Peyer's patch (tissue), 4 donors: ENCODE measurements around the gene BGN. TPM values are rescaled to one million over a fixed set of nuclear protein-coding genes. Genes with fewer than 3 reads are reported as not detected.

Source experiments
- DNase-seq, 3 donors: peaks; one replicate each; pipeline ENCODE4 v3.0.0-alpha.2; 2017 to 2019
- H3K27ac ChIP-seq, 4 donors: fragments of 200-600 bp; sonication (generic); one replicate each; pipeline ENCODE4 v1.5.1; 2016 to 2019
- H3K27me3 ChIP-seq, 2 donors: fragments of 200-600 bp; sonication (generic); one replicate each; pipeline ENCODE4 v1.5.1; 2019
- H3K36me3 ChIP-seq, 3 donors: fragments of 200-600 bp; sonication (generic); one replicate each; pipeline ENCODE4 v1.5.1; 2016 to 2019
- H3K4me1 ChIP-seq, 4 donors: fragments of 200-600 bp; sonication (generic); one replicate each; pipeline ENCODE4 v1.5.1; 2016 to 2019
- H3K4me3 ChIP-seq, 4 donors: fragments of 200-600 bp; sonication (generic); 1 replicate in 3 of 4; 2 replicates in 1 of 4; pipeline ENCODE4 v1.5.1; 2016 to 2019; ENCODE audit warnings: mild to moderate bottlenecking in 1 of 4
- H3K9me3 ChIP-seq, 4 donors: fragments of 200-600 bp; sonication (generic); one replicate each; pipeline ENCODE4 v1.5.1; 2016 to 2019; ENCODE audit warnings: mild to moderate bottlenecking in 1 of 4
- POLR2A ChIP-seq, 2 donors: fragments of 450-650 bp; IDR thresholded peaks; one replicate each; pipeline ENCODE4 v1.5.1; 2017; ENCODE audit warnings: antibody characterized with exemption in 2 of 2, mild to moderate bottlenecking in 2 of 2, moderate library complexity in 2 of 2
- total RNA-seq, 4 donors: library from RNA; depleted of rRNA; stranded (reverse); fragments of >200 nt; gene quantifications; one replicate each; pipeline ENCODE4 v1.1.0, GENCODE V29; 2016
- TF ChIP-seq, protein P1 (sequence below), 6 experiments: fragments of 450-650 bp in 4 of 6; fragments of 200-600 bp in 2 of 6; sonication (generic) in 1 of 6; IDR thresholded peaks; one replicate each; pipeline ENCODE4 v1.5.1; 2017 to 2019; ENCODE audit warnings: antibody characterized with exemption in 6 of 6, mild to moderate bottlenecking in 3 of 6, moderate library complexity in 1 of 6

Gene BGN
- total RNA-seq, 4 donors from 2014 or later = 2.5 to 28.9 (median 11.7) TPM

DNA sequence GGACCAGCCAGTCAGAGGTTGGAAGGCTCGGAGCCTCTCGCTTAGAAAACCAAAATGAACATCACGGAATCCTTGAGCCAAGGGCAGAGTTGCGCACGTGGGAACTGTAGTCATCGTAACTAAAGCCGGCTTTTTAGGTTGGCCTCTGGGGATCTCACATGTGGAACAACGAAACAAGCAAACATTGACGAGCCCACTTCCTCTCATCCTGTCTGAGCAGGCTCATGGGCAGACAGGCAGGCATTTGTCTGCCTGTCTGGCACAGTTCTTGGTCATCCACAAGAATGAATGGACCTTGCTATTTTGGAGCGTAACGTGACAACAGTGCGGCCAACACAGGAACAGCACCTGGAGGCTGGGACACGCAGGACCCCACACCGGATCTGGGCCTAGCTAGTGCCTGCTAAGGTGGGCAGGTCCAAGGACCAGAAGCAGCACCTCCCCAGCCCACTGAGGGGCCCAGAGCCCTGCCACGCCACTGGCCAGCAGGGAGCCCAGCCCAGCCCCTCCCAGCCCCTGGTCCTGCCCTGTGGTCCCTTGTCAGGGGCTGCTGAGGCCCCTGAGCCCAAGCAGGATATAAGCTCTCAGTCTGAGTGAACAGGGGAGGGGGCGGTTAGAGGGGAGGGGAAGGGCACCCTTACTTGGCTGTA lies 39.8 kb upstream of the BGN start:
- no peaks in the 10 kb centered on the region for H3K9me3 ChIP-seq
- no peaks in the 10 kb centered on the region for H3K4me1 ChIP-seq
- no peaks in the 10 kb centered on the region for H3K27me3 ChIP-seq
- H3K36me3 ChIP-seq = peaks cover 0 to 7% (median 0%) of the 10 kb centered on the region in 3 donors
- no peak overlapping the region for H3K4me3 ChIP-seq
- H3K27ac ChIP-seq = no peak overlapping the region
- DNase-seq = no peak
- TF ChIP-seq POLR2A (IDR thresholded peaks at IDR 0.05) = no peak
- TF ChIP-seq, protein P1, sequence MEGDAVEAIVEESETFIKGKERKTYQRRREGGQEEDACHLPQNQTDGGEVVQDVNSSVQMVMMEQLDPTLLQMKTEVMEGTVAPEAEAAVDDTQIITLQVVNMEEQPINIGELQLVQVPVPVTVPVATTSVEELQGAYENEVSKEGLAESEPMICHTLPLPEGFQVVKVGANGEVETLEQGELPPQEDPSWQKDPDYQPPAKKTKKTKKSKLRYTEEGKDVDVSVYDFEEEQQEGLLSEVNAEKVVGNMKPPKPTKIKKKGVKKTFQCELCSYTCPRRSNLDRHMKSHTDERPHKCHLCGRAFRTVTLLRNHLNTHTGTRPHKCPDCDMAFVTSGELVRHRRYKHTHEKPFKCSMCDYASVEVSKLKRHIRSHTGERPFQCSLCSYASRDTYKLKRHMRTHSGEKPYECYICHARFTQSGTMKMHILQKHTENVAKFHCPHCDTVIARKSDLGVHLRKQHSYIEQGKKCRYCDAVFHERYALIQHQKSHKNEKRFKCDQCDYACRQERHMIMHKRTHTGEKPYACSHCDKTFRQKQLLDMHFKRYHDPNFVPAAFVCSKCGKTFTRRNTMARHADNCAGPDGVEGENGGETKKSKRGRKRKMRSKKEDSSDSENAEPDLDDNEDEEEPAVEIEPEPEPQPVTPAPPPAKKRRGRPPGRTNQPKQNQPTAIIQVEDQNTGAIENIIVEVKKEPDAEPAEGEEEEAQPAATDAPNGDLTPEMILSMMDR (IDR thresholded peaks at IDR 0.05) = no peak

DNA sequence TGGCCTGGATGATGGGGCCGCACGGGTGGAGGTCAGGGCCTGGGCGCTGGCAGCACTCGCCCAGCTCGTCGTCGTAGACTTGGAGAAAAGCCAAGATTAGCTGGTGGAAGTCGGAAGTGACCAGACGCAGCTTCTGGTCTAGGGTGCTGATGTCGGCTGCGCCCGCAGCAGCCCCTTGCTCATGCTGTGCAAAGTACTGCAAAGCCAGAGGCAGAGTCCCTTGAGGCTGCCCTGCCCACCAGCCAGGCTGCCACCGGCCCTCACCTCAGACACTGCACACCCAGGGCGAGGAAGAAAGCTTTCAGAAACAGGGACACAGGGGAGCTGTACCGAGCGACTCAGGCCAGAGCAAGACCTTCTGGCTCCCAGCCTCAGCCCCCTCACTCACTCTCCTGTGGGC lies 39.2 kb upstream of the BGN start:
- H3K27ac ChIP-seq = no peak overlapping the region
- TF ChIP-seq, protein P1 (IDR thresholded peaks at IDR 0.05) = no peak
- TF ChIP-seq POLR2A (IDR thresholded peaks at IDR 0.05) = no peak
- H3K4me3 ChIP-seq = no peak overlapping the region
- no peak for DNase-seq
- H3K9me3 ChIP-seq = no peaks in the 10 kb centered on the region
- H3K27me3 ChIP-seq = no peaks in the 10 kb centered on the region
- H3K4me1 ChIP-seq = no peaks in the 10 kb centered on the region
- H3K36me3 ChIP-seq = peaks cover 0 to 7% (median 0%) of the 10 kb centered on the region in 3 donors

DNA sequence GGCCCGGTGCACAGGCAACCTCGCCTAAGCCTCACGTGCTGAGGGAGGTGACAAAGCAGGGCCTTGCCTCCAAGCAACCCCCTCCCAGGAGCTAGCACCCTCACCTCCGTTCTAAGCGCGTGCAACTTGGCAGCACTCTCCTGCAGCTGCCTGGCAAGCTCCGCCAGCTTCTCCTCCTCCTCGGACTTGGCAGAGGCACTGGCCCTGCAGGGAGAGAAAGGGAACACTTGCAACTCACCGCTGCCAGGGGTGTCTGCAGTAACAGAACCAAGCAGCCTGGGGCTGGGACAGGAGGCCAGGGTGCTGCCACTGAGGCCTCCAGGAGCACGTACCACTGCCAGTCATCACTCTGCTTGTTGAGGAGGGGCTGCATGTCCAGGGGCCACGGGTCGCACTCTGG lies 38.6 kb upstream of the BGN start:
- no peak for DNase-seq
- peaks cover 0 to 7% (median 0%) of the 10 kb centered on the region in 3 donors for H3K36me3 ChIP-seq
- H3K27me3 ChIP-seq = no peaks in the 10 kb centered on the region
- TF ChIP-seq, protein P1 (IDR thresholded peaks at IDR 0.05) = no peak
- TF ChIP-seq POLR2A (IDR thresholded peaks at IDR 0.05) = no peak
- no peaks in the 10 kb centered on the region for H3K4me1 ChIP-seq
- no peak overlapping the region for H3K27ac ChIP-seq
- H3K4me3 ChIP-seq = no peak overlapping the region
- no peaks in the 10 kb centered on the region for H3K9me3 ChIP-seq

DNA sequence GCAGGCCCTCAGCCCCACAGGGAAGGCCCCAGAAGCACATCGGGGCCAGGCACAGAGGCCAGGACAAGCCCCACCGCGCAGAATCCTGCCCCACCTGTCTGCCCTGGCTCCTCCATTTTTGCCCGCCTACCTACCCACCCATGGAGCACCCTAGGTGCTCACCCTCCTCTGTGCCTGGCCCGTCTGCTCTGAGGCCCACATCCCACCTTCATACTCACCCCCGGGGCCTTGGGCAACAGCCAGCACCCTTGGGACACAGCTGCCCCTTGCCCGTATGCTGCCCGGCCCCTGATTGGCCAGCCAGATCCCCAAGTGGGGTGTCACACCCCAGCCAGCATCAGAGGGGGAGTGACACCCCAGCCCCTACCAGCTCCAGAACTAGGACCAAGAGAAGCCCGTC lies 38.1 kb upstream of the BGN start:
- H3K9me3 ChIP-seq = no peaks in the 10 kb centered on the region
- no peak overlapping the region for H3K4me3 ChIP-seq
- no peak for TF ChIP-seq POLR2A (IDR thresholded peaks at IDR 0.05)
- TF ChIP-seq, protein P1 (IDR thresholded peaks at IDR 0.05) = no peak
- no peak overlapping the region for H3K27ac ChIP-seq
- DNase-seq = no peak
- no peaks in the 10 kb centered on the region for H3K27me3 ChIP-seq
- H3K4me1 ChIP-seq = no peaks in the 10 kb centered on the region
- peaks cover 0 to 7% (median 0%) of the 10 kb centered on the region in 3 donors for H3K36me3 ChIP-seq

DNA sequence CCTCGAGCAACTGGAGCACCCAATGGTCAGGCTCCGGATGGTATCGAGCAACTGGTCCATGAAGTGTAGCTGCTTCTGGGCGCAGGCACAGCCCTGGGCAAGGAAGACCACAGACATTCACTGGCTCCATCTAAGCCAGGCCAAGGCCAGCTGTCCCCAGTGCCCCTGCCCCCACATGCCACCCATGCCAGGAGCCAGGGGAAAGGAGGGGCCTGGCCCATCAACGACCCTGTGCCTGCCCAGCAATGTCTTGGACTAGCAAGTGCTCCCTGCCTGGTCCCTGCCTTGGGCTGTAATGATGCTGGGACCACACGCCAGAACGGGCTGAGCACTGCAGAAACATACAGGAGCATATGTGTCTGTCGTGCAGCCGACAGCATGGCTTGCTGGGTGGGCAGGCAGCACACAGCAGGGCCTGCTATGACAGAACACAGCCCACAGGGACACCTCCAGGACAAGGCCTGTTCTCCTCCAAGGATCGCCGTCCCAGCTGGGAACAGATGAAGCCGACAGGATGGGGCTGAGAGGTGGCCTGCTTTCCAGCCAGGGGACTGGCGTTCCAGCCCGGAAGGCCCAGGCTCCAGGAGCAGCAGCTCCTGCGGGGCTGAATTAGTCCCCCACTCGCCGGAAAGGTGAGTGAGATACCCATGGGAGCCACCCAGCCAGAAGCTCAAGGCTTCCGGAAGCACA lies 37.5 kb upstream of the BGN start:
- Histone ChIP-seq H3K9me3 (no peaks in the 10 kb centered on the region), H3K4me3 (no peak overlapping the region), H3K36me3 (peaks cover 0 to 7% (median 0%) of the 10 kb centered on the region in 3 donors), H3K27me3 (no peaks in the 10 kb centered on the region), H3K27ac (no peak overlapping the region), H3K4me1 (no peaks in the 10 kb centered on the region)
- DNase-seq = no peak
- TF ChIP-seq, protein P1 (IDR thresholded peaks at IDR 0.05) = no peak
- no peak for TF ChIP-seq POLR2A (IDR thresholded peaks at IDR 0.05)
